ENCODE data around the gene GABRG3. TPM values are rescaled to one million over a fixed set of nuclear protein-coding genes. Genes with fewer than 3 reads are reported as not detected.

Gene GABRG3
- 0.06 TPM in 1 of 2 replicates, not detected in the other for total RNA-seq

DNA sequence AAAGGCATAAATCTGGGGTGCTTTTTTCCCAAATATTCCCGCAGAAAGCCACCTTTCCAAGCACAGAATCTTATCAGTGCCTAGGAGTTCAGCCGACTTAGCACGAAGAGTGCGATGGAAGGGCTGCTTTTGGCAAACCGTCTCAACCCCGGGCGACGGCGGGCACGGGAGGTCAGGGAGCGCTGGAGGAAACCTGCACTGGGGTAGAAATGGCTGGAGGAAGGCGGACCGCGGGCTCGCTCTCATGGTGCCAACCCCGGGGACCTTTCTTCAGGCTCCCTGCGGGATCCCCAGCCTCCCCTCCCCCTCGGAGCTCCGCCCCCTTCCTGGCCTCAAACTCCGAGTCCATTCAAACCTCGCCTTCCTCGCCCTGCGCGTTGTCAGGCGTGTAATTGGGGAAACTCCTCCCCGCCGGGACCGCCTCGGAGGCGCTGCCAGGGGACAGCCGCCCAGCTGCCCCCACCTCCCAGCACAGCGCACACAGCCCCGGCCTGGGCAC lies at the start of gene GABRG3:
Gene GABRG3, plus strand, starts transcription at position 470 of the 499 bp plus-strand sequence.
- TF ChIP-seq, protein P1, sequence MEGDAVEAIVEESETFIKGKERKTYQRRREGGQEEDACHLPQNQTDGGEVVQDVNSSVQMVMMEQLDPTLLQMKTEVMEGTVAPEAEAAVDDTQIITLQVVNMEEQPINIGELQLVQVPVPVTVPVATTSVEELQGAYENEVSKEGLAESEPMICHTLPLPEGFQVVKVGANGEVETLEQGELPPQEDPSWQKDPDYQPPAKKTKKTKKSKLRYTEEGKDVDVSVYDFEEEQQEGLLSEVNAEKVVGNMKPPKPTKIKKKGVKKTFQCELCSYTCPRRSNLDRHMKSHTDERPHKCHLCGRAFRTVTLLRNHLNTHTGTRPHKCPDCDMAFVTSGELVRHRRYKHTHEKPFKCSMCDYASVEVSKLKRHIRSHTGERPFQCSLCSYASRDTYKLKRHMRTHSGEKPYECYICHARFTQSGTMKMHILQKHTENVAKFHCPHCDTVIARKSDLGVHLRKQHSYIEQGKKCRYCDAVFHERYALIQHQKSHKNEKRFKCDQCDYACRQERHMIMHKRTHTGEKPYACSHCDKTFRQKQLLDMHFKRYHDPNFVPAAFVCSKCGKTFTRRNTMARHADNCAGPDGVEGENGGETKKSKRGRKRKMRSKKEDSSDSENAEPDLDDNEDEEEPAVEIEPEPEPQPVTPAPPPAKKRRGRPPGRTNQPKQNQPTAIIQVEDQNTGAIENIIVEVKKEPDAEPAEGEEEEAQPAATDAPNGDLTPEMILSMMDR (conservative IDR thresholded peaks at IDR 0.05; ENCODE audit: low read depth, low read length): no peak
- H3K4me3 ChIP-seq (ENCODE audit: low read depth, low read length): peak within 1 kb of the TSS; percentile 14
- no peak for DNase-seq (ENCODE audit: low read depth)

DNA sequence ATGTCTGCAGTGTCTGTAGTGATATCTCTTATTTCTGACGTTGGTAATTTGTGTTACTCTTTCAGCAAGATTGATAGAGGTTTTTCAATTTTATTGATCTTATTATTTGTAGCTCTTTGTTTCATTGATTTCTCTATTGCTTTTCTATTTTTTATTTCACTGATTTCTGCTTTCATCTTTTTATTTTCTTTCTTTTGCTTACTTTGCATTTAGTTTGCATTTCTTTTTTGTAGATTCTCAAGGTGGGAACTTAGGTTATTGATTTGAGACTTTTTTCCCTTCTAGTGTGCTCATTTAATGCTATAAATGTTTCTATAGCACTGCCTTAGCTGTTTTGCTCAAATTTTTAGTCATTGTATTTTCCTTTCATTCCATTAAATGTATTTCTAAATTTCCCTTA lies 49.5 kb upstream of the GABRG3 start:
- H3K4me3 ChIP-seq (ENCODE audit: low read depth, low read length): no peak overlapping the region
- DNase-seq (ENCODE audit: low read depth): no peak
- TF ChIP-seq, protein P1 (conservative IDR thresholded peaks at IDR 0.05; ENCODE audit: low read depth, low read length): no peak

DNA sequence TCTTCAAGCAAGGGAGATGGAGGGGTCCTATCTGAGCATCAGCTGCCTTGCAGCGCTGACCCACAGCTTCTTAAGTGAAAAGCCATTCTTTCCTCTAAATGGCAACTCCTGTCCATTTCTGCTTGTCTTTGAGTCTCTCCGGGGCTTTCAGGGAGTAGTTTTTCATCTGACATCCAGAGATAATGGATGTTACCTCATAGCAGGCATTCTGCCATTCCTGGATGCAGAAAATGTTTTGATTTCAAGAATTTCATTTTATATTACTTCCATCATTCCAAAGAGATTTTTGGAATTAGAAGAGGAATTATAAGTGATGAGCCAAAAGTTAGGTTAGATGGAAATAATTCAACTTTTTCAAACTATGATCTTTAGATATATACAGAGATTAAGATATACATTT lies 44.9 kb upstream of the GABRG3 start:
- no peak for DNase-seq (ENCODE audit: low read depth)
- TF ChIP-seq, protein P1 (conservative IDR thresholded peaks at IDR 0.05; ENCODE audit: low read depth, low read length): no peak
- no peak overlapping the region for H3K4me3 ChIP-seq (ENCODE audit: low read depth, low read length)

DNA sequence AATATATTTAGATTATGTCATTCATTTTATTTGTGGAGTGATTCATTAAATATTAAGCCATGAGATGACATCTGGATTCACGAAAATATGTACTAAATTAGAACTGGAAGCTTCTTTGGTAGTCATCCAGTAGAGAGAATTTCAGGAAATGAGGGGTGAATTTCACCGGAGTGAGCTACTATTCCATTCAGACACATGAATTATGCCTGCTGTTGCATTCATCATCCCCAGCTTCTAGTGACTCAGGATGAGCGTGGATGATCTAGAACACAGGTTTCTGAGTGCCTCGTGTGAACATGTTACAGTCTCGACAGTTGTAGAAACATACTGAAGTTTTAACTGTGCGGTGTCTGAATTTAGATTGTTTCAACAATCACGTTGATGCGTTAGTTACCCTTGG lies 42.9 kb upstream of the GABRG3 start:
- no peak for DNase-seq (ENCODE audit: low read depth)
- H3K4me3 ChIP-seq (ENCODE audit: low read depth, low read length): no peak overlapping the region
- TF ChIP-seq, protein P1 (conservative IDR thresholded peaks at IDR 0.05; ENCODE audit: low read depth, low read length): no peak

DNA sequence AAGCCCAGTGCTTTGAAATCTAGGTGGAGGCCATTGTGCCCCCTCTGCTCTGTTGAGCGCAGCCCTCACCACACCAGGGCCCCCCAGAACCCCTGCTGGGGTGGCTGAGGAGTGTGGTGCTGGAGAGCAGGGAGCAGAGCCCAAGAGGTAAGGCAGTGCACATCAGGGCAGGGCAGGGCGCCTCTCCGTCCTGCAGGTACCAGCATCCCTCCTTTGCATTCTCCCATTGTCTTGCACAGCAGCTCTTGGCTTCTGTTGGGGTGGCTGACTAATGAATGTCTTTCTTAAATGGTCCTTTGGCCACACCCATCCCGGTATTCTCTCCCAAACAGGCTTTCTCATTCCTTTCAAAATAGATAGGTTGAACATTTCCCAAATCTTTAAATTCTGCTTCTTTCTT lies 41.4 kb upstream of the GABRG3 start:
- no peak for DNase-seq (ENCODE audit: low read depth)
- TF ChIP-seq, protein P1 (conservative IDR thresholded peaks at IDR 0.05; ENCODE audit: low read depth, low read length): no peak
- no peak overlapping the region for H3K4me3 ChIP-seq (ENCODE audit: low read depth, low read length)

DNA sequence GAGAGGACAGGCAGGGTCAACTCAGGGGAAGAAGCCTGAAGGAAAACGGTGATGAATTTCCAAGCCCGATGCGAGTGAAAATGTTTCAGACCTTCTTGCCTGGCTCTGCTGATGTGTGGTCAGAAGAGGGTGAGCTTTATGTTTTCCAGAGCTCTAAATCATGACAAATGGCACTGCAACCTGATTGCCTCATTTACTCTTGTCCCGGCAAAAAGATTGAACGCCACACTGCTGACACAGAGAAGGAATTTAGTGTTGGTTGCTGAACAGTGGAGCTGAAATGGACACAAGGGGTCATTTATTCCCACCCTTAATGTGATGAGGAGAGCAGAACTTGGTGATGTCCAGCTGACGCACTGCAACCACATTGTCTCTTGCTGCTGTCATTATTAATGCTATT lies 36.1 kb upstream of the GABRG3 start:
- TF ChIP-seq, protein P1 (conservative IDR thresholded peaks at IDR 0.05; ENCODE audit: low read depth, low read length): no peak
- H3K4me3 ChIP-seq (ENCODE audit: low read depth, low read length): no peak overlapping the region
- DNase-seq (ENCODE audit: low read depth): no peak

DNA sequence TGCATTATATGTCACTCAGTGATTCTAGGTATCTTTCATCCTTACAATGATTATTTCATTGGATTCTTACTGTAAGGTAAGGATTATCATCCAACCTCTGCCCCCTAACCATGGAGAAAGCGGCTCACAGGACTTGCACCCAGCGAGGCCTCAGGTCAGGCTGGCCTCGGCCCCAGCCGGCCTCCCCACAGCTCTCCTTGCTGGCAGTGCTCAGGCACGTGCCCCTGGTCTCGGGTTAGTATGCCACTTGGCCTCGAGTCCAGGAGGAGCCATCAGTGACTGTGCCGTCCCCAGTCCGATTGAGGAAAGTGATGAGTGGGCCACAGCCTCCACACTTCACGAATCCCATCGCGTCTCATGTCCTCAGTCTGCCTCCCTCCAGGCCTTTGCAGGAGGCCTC lies 35.7 kb upstream of the GABRG3 start:
- H3K4me3 ChIP-seq (ENCODE audit: low read depth, low read length): no peak overlapping the region
- TF ChIP-seq, protein P1 (conservative IDR thresholded peaks at IDR 0.05; ENCODE audit: low read depth, low read length): no peak
- no peak for DNase-seq (ENCODE audit: low read depth)

Data from epithelial cell of proximal tubule (primary cell).